DOHH2 (cell line): ENCODE measurements around the gene PAF1.

ENCODE experiments used
- H3F3A ChIP-seq: fragments of 200-600 bp; sonication (generic), shearing (Covaris generic); 2 replicates; pipeline ENCODE4 v1.6.0; 2016; ENCODE audit warnings: antibody characterized with exemption, mild to moderate bottlenecking; ENCODE audit not compliant: control insufficient read depth, insufficient read depth
- H3K27ac ChIP-seq: fragments of 200-600 bp; sonication (generic); 2 replicates; pipeline ENCODE4 v1.5.1; 2014; ENCODE audit warnings: low read depth, mild to moderate bottlenecking, low read length, moderate library complexity
- H3K27me3 ChIP-seq: fragments of 200-600 bp; sonication (generic); 2 replicates; pipeline ENCODE4 v1.6.1; 2014; ENCODE audit warnings: mild to moderate bottlenecking, low read length, mixed read lengths; ENCODE audit not compliant: control insufficient read depth
- H3K36me3 ChIP-seq: fragments of 200-600 bp; sonication (generic); 2 replicates; pipeline ENCODE4 v1.6.1; 2014; ENCODE audit warnings: mild to moderate bottlenecking, low read length, moderate library complexity, mixed read lengths; ENCODE audit not compliant: control insufficient read depth
- H3K4me1 ChIP-seq: fragments of 200-600 bp; sonication (generic); 2 replicates; pipeline ENCODE4 v1.6.1; 2014; ENCODE audit warnings: mild to moderate bottlenecking, low read length, mixed read lengths; ENCODE audit not compliant: control insufficient read depth
- H3K4me2 ChIP-seq: fragments of 200-600 bp; sonication (generic); 2 replicates; pipeline ENCODE4 v1.6.0; 2014; ENCODE audit warnings: mild to moderate bottlenecking, low read length, moderate library complexity
- H3K4me3 ChIP-seq: fragments of 200-600 bp; sonication (generic); 2 replicates; pipeline ENCODE4 v1.5.1; 2014; ENCODE audit warnings: mild to moderate bottlenecking, low read length, mixed read lengths
- H3K79me2 ChIP-seq: fragments of 200-600 bp; sonication (generic); 2 replicates; pipeline ENCODE4 v1.6.1; 2014; ENCODE audit warnings: mild to moderate bottlenecking, low read length, mixed read lengths; ENCODE audit not compliant: control insufficient read depth
- H3K9me2 ChIP-seq: fragments of 200-600 bp; sonication (generic); replicated peaks from 2 replicates; pipeline ENCODE4 v1.6.1; 2014; ENCODE audit warnings: mild to moderate bottlenecking, low read length, mixed read lengths; ENCODE audit not compliant: control insufficient read depth
- H3K9me3 ChIP-seq: fragments of 200-600 bp; sonication (generic); 2 replicates; pipeline ENCODE4 v1.6.1; 2014; ENCODE audit warnings: antibody characterized with exemption, low read length, mixed read lengths; ENCODE audit not compliant: control insufficient read depth, insufficient read depth
- H4K20me1 ChIP-seq: fragments of 200-600 bp; sonication (generic); 2 replicates; pipeline ENCODE4 v1.6.0; 2014; ENCODE audit warnings: low read depth, mild to moderate bottlenecking, antibody characterized with exemption, low read length, moderate library complexity; ENCODE audit not compliant: control insufficient read depth, insufficient read depth
- CTCF ChIP-seq: fragments of 200-600 bp; sonication (generic); IDR thresholded peaks from one replicate; pipeline ENCODE4 v1.5.1; 2014; ENCODE audit warnings: antibody characterized with exemption, mild to moderate bottlenecking, low read depth, low read length; ENCODE audit not compliant: poor library complexity, severe bottlenecking
- EZH2phosphoT487 ChIP-seq: fragments of 200-600 bp; sonication (generic); IDR thresholded peaks from 2 replicates; pipeline ENCODE4 v1.6.1; 2017; ENCODE audit warnings: borderline replicate concordance, mild to moderate bottlenecking, antibody characterized with exemption, low read length, moderate library complexity, mixed read lengths

Gene PAF1

GRCh38 chr19:39365531-39365930 is 25.4 kb downstream of the PAF1 start:
- Histone ChIP-seq H3K4me2 (no peak overlapping the region), H3K9me2 (no peaks in the 10 kb centered on the region), H3K9me3 (no peaks in the 10 kb centered on the region), H3K4me1 (peaks cover 14% of the 10 kb centered on the region), H3K27ac (no peak overlapping the region), H3F3A (no peaks in the 10 kb centered on the region), H3K27me3 (no peaks in the 10 kb centered on the region), H4K20me1 (no peaks in the 10 kb centered on the region), H3K79me2 (no peaks in the 10 kb centered on the region), H3K4me3 (no peak overlapping the region), H3K36me3 (peaks cover 36% of the 10 kb centered on the region)
- TF ChIP-seq CTCF = no peak
- TF ChIP-seq EZH2phosphoT487 = no peak

GRCh38 chr19:39363901-39364457 is 26.9 kb downstream of the PAF1 start:
- Histone ChIP-seq H3K4me2 (no peak overlapping the region), H3K4me1 (peaks cover 14% of the 10 kb centered on the region), H4K20me1 (no peaks in the 10 kb centered on the region), H3K27ac (no peak overlapping the region), H3F3A (no peaks in the 10 kb centered on the region), H3K36me3 (peaks cover 32% of the 10 kb centered on the region), H3K9me3 (no peaks in the 10 kb centered on the region), H3K9me2 (no peaks in the 10 kb centered on the region), H3K4me3 (no peak overlapping the region), H3K79me2 (no peaks in the 10 kb centered on the region), H3K27me3 (no peaks in the 10 kb centered on the region)
- TF ChIP-seq CTCF (no peak), EZH2phosphoT487 (no peak)

- Histone ChIP-seq H3F3A (no peaks in the 10 kb centered on the region), H3K4me3 (no peak overlapping the region), H3K9me2 (no peaks in the 10 kb centered on the region), H3K4me1 (peaks cover 14% of the 10 kb centered on the region), H3K36me3 (peaks cover 33% of the 10 kb centered on the region), H3K9me3 (no peaks in the 10 kb centered on the region), H4K20me1 (no peaks in the 10 kb centered on the region), H3K27me3 (no peaks in the 10 kb centered on the region), H3K27ac (no peak overlapping the region), H3K4me2 (no peak overlapping the region), H3K79me2 (no peaks in the 10 kb centered on the region)
- TF ChIP-seq CTCF (no peak), EZH2phosphoT487 (no peak)
These were observed 27.9 kb downstream of the PAF1 start for GRCh38 chr19:39362682-39363657.
